ENCODE results near the gene RAD21L1.

GRCh38 chr20:1292620-1293019, 66.8 kb downstream of the RAD21L1 start:
- no peak for TF ChIP-seq CTCF (IDR thresholded peaks at IDR 0.05)
- TF ChIP-seq POLR2A (IDR thresholded peaks at IDR 0.05; ENCODE audit: low read depth) = no peak
- TF ChIP-seq EP300 (IDR thresholded peaks at IDR 0.05) = no peak

All from esophagus muscularis mucosa (tissue), 4 donors.